H9 (cell line): Measurements from ENCODE around the gene B4GALNT4. TPM values are rescaled to one million over a fixed set of nuclear protein-coding genes. Genes with fewer than 3 reads are reported as not detected.

ENCODE experiments used
- DNase-seq: peaks from one replicate; pipeline ENCODE4 v3.0.0-alpha.2; 2017
- H2AFZ ChIP-seq: one replicate; pipeline ENCODE4 v1.6.1; 2013; ENCODE audit warnings: mild to moderate bottlenecking, low read length, control low read depth, moderate library complexity
- H2AK5ac ChIP-seq: 2 replicates; pipeline ENCODE4 v1.6.1; 2013; ENCODE audit warnings: low read length, control low read depth, mixed read lengths; ENCODE audit not compliant: insufficient read length
- H2BK120ac ChIP-seq: one replicate; pipeline ENCODE4 v1.6.1; 2013; ENCODE audit warnings: low read depth, mild to moderate bottlenecking, low read length, control low read depth, inconsistent platforms; ENCODE audit not compliant: poor library complexity, severe bottlenecking
- H2BK12ac ChIP-seq: 2 replicates; pipeline ENCODE4 v1.6.1; 2013; ENCODE audit warnings: low read length, control low read depth, mixed read lengths, low read depth; ENCODE audit not compliant: insufficient read length
- H2BK15ac ChIP-seq: 2 replicates; pipeline ENCODE4 v1.6.1; 2013; ENCODE audit warnings: low read depth, low read length, control low read depth
- H2BK20ac ChIP-seq: one replicate; pipeline ENCODE4 v1.6.1; 2013; ENCODE audit warnings: low read depth, mild to moderate bottlenecking, low read length, control low read depth, inconsistent platforms; ENCODE audit not compliant: poor library complexity, severe bottlenecking
- H2BK5ac ChIP-seq: 2 replicates; pipeline ENCODE4 v1.6.1; 2013; ENCODE audit warnings: low read length, control low read depth, mixed read lengths; ENCODE audit not compliant: insufficient read length
- H3K14ac ChIP-seq: 2 replicates; pipeline ENCODE4 v1.6.1; 2013; ENCODE audit warnings: low read length, control low read depth; ENCODE audit not compliant: insufficient read depth
- H3K18ac ChIP-seq: 2 replicates; pipeline ENCODE4 v1.6.1; 2013; ENCODE audit warnings: low read depth, mild to moderate bottlenecking, mixed read lengths, low read length, control low read depth; ENCODE audit not compliant: insufficient read length
- H3K23ac ChIP-seq: 2 replicates; pipeline ENCODE4 v1.6.1; 2013; ENCODE audit warnings: low read length, control low read depth, mixed read lengths, low read depth; ENCODE audit not compliant: insufficient read length
- H3K23me2 ChIP-seq: 2 replicates; pipeline ENCODE4 v1.6.1; 2013; ENCODE audit warnings: low read depth, mild to moderate bottlenecking, mixed read lengths, low read length, control low read depth; ENCODE audit not compliant: insufficient read length, poor library complexity, severe bottlenecking
- H3K27ac ChIP-seq: 2 replicates; pipeline ENCODE4 v1.5.1; 2013; ENCODE audit warnings: low read length, control low read depth, mixed read lengths, low read depth; ENCODE audit not compliant: insufficient read length
- H3K27me3 ChIP-seq: 2 replicates; pipeline ENCODE4 v1.6.1; 2013; ENCODE audit warnings: low read length, control low read depth, inconsistent platforms; ENCODE audit not compliant: insufficient read depth
- H3K4ac ChIP-seq: 2 replicates; pipeline ENCODE4 v1.6.1; 2013; ENCODE audit warnings: low read depth, mild to moderate bottlenecking, control low read depth, inconsistent platforms, low read length, moderate library complexity
- H3K4me1 ChIP-seq: 2 replicates; pipeline ENCODE4 v1.6.1; 2013; ENCODE audit warnings: low read length, control low read depth, inconsistent platforms; ENCODE audit not compliant: insufficient read depth
- H3K4me2 ChIP-seq: 2 replicates; pipeline ENCODE4 v1.6.1; 2013; ENCODE audit warnings: low read length, control low read depth, mixed read lengths; ENCODE audit not compliant: insufficient read length, insufficient read depth
- H3K56ac ChIP-seq: 2 replicates; pipeline ENCODE4 v1.6.1; 2013; ENCODE audit warnings: low read depth, mild to moderate bottlenecking, mixed read lengths, low read length, control low read depth; ENCODE audit not compliant: insufficient read length
- H3K79me1 ChIP-seq: 2 replicates; pipeline ENCODE4 v1.6.1; 2013; ENCODE audit warnings: low read depth, mild to moderate bottlenecking, moderate library complexity, low read length, control low read depth, inconsistent platforms; ENCODE audit not compliant: insufficient read depth, poor library complexity, severe bottlenecking
- H3K79me2 ChIP-seq: 2 replicates; pipeline ENCODE4 v1.6.1; 2013; ENCODE audit warnings: low read length, control low read depth, inconsistent platforms; ENCODE audit not compliant: insufficient read depth
- H3K9ac ChIP-seq: 2 replicates; pipeline ENCODE4 v1.6.1; 2013; ENCODE audit warnings: low read length, control low read depth, mixed read lengths; ENCODE audit not compliant: insufficient read length; ENCODE audit errors: extremely low read depth
- H3K9me3 ChIP-seq: one replicate; pipeline ENCODE4 v1.6.1; 2013; ENCODE audit warnings: low read depth, low read length, inconsistent platforms; ENCODE audit not compliant: control insufficient read depth
- H3T11ph ChIP-seq: one replicate; pipeline ENCODE4 v1.6.1; 2013; ENCODE audit warnings: mild to moderate bottlenecking, low read length, control low read depth, inconsistent platforms
- H4K20me1 ChIP-seq: one replicate; pipeline ENCODE4 v1.6.1; 2013; ENCODE audit not compliant: control insufficient read depth, insufficient read length, insufficient read depth
- H4K5ac ChIP-seq: 2 replicates; pipeline ENCODE4 v1.6.1; 2013; ENCODE audit warnings: low read depth, mild to moderate bottlenecking, mixed read lengths, low read length, control low read depth; ENCODE audit not compliant: insufficient read length
- H4K8ac ChIP-seq: replicated peaks from 2 replicates; pipeline ENCODE4 v1.6.1; 2013; ENCODE audit warnings: low read length, control low read depth, mixed read lengths, low read depth; ENCODE audit not compliant: insufficient read length
- H4K91ac ChIP-seq: 2 replicates; pipeline ENCODE4 v1.6.1; 2013; ENCODE audit warnings: low read depth, mild to moderate bottlenecking, moderate library complexity, mixed read lengths, low read length, control low read depth; ENCODE audit not compliant: insufficient read length
- H3K27ac Mint-ChIP-seq, 3 experiments: 2 replicates in 2 of 3; 3 replicates in 1 of 3; pipeline ENCODE4 v1.8.0; 2020 to 2021; ENCODE audit warnings: mixed read lengths in 3 of 3, mild to moderate bottlenecking in 1 of 3, moderate library complexity in 1 of 3
- H3K27me3 Mint-ChIP-seq: 2 replicates; pipeline ENCODE4 v1.8.0; 2021; ENCODE audit warnings: low read depth, mild to moderate bottlenecking, moderate library complexity, mixed read lengths
- H3K36me3 Mint-ChIP-seq, 3 experiments: 2 replicates in 2 of 3; 3 replicates in 1 of 3; pipeline ENCODE4 v1.8.0; 2020 to 2021; ENCODE audit warnings: low read depth in 3 of 3, mixed read lengths in 3 of 3; ENCODE audit not compliant: insufficient read depth in 1 of 3
- H3K4me1 Mint-ChIP-seq, 2 experiments: 2 replicates each; pipeline ENCODE4 v1.8.0; 2020; ENCODE audit warnings: mixed read lengths in 2 of 2
- H3K4me3 Mint-ChIP-seq, 2 experiments: 2 replicates in 1 of 2; 3 replicates in 1 of 2; pipeline ENCODE4 v1.8.0; 2020 to 2021; ENCODE audit warnings: mild to moderate bottlenecking in 2 of 2, mixed read lengths in 2 of 2, moderate library complexity in 1 of 2
- H3K9me3 Mint-ChIP-seq, 2 experiments: 2 replicates in 1 of 2; 3 replicates in 1 of 2; pipeline ENCODE4 v1.8.0; 2020; ENCODE audit warnings: mild to moderate bottlenecking in 2 of 2, mixed read lengths in 2 of 2, moderate library complexity in 1 of 2
- WGBS: extraction: QIAGEN DNeasy Blood & Tissue Kit; methylation state at CpG from one replicate; pipeline ENCODE4 v1.1.7; 2013; ENCODE audit warnings: missing lambda C conversion rate, low lambda C conversion rate, mixed read lengths; ENCODE audit not compliant: insufficient read length; ENCODE audit errors: extremely low coverage; 5-methylcytosine and 5-hydroxymethylcytosine counted together
- total RNA-seq: library from RNA; stranded (reverse); gene quantifications from 2 replicates; pipeline ENCODE4 v1.2.1, GENCODE V29; 2021
- TF ChIP-seq, protein P1 (sequence below): fragments of 200-600 bp; sonication (generic); conservative IDR thresholded peaks from 3 replicates; pipeline ENCODE4 v1.8.0; 2021; ENCODE audit warnings: antibody characterized with exemption, mild to moderate bottlenecking

B4GALNT4 gene
- total RNA-seq, 1 experiment from 2014 or later, result 105 TPM

- Histone ChIP-seq H3K14ac (no peak overlapping the region), H2BK20ac (no peak overlapping the region), H4K20me1 (no peaks in the 10 kb centered on the region), H3K4me1 (no peaks in the 10 kb centered on the region; the same call in 1 of the 2 replicates), H2AFZ (no peak overlapping the region), H3K4ac (no peak overlapping the region), H4K8ac (no peak overlapping the region), H2BK12ac (no peak overlapping the region), H4K5ac (no peak overlapping the region), H3K9me3 (no peaks in the 10 kb centered on the region), H3K27me3 (no peaks in the 10 kb centered on the region), H3K27ac (no peak overlapping the region), H4K91ac (no peak overlapping the region), H3K56ac (no peak overlapping the region), H3K23ac (no peak overlapping the region), H3T11ph (no peak overlapping the region), H2AK5ac (no peak overlapping the region), H3K79me2 (no peaks in the 10 kb centered on the region; the same call in 1 of the 2 replicates), H3K4me2 (no peak overlapping the region), H3K9ac (no peak overlapping the region), H2BK120ac (no peak overlapping the region), H3K79me1 (no peaks in the 10 kb centered on the region), H2BK15ac (no peak overlapping the region), H2BK5ac (no peak overlapping the region), H3K23me2 (no peaks in the 10 kb centered on the region), H3K18ac (no peak overlapping the region)
- H3K4me1 Mint-ChIP-seq, result peaks cover 23 to 25% of the 10 kb centered on the region in 2 experiments
- no peak for DNase-seq
- peaks cover 0 to 2% of the 10 kb centered on the region in 2 experiments; a peak in 2 of 5 replicates for H3K9me3 Mint-ChIP-seq
- no peaks in the 10 kb centered on the region for H3K27me3 Mint-ChIP-seq
- H3K27ac Mint-ChIP-seq, result peak overlapping the region in 1 of 3 experiments; percentile 6; a peak in 1 of 7 replicates
- TF ChIP-seq, protein P1, sequence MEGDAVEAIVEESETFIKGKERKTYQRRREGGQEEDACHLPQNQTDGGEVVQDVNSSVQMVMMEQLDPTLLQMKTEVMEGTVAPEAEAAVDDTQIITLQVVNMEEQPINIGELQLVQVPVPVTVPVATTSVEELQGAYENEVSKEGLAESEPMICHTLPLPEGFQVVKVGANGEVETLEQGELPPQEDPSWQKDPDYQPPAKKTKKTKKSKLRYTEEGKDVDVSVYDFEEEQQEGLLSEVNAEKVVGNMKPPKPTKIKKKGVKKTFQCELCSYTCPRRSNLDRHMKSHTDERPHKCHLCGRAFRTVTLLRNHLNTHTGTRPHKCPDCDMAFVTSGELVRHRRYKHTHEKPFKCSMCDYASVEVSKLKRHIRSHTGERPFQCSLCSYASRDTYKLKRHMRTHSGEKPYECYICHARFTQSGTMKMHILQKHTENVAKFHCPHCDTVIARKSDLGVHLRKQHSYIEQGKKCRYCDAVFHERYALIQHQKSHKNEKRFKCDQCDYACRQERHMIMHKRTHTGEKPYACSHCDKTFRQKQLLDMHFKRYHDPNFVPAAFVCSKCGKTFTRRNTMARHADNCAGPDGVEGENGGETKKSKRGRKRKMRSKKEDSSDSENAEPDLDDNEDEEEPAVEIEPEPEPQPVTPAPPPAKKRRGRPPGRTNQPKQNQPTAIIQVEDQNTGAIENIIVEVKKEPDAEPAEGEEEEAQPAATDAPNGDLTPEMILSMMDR, result no peak
- no CpG with 5 or more reads among the region's 11 CpGs for WGBS
- no peak overlapping the region for H3K4me3 Mint-ChIP-seq
- H3K36me3 Mint-ChIP-seq, result no peaks in the 10 kb centered on the region
Measured at GRCh38 chr11:344836-345578, 24.3 kb upstream of the B4GALNT4 start.
